ENCODE measurements around the gene TAF11L5. TPM values are rescaled to one million over a fixed set of nuclear protein-coding genes. Genes with fewer than 3 reads are reported as not detected.
"Not testable (repeated sequence)": the region's sequence is repeated elsewhere in the genome, so short reads cannot be mapped to it uniquely, and the experiment has no call there.

TAF11L5 gene
- total RNA-seq, 1 experiment from 2014 or later = not detected

GRCh38 chr5:17528369-17528768 is 3.3 kb downstream of the TAF11L5 start, which contains the start of gene TAF11L6:
TAF11L6 (plus strand) TSS chr5:17528669.
- H3K4me1 Mint-ChIP-seq (ENCODE audit: insufficient read depth, unreplicated experiment); intact Hi-C loops (cut with micrococcal nuclease); H3K36me3 Mint-ChIP-seq (ENCODE audit: insufficient read depth, unreplicated experiment); H3K4me3 Mint-ChIP-seq (ENCODE audit: unreplicated experiment); DNase-seq (ENCODE audit: unreplicated experiment); CTCF ChIA-PET; BruUV-seq (replicated peaks); H3K27ac Mint-ChIP-seq (ENCODE audit: low read depth, unreplicated experiment); H3K9me3 Mint-ChIP-seq (ENCODE audit: unreplicated experiment); POLR2A ChIA-PET; H3K27me3 Mint-ChIP-seq (ENCODE audit: insufficient read depth, unreplicated experiment): not testable (repeated sequence)

Other genes starting within 250 kb of the TAF11L5 start
- gene TAF11L2, start 27.0 kb upstream of the TAF11L5 start, total RNA-seq (2022) = not detected in 2 replicates
- not detected in 2 replicates for gene TAF11L3, start 6.9 kb upstream of the TAF11L5 start, total RNA-seq (2022)
- not detected in 2 replicates for gene TAF11L4, start 3.4 kb upstream of the TAF11L5 start, total RNA-seq (2022)
- gene TAF11L6, start 3.4 kb downstream of the TAF11L5 start, total RNA-seq (2022) = not detected in 2 replicates
- gene TAF11L7, start 60.5 kb downstream of the TAF11L5 start, total RNA-seq (2022) = not detected in 2 replicates
- gene TAF11L8, start 65.7 kb downstream of the TAF11L5 start, total RNA-seq (2022) = not detected in 2 replicates
- gene TAF11L9, start 69.2 kb downstream of the TAF11L5 start, total RNA-seq (2022) = not detected in 2 replicates
- not detected in 2 replicates for gene TAF11L10, start 72.6 kb downstream of the TAF11L5 start, total RNA-seq (2022)
- not detected in 2 replicates for gene TAF11L11, start 78.9 kb downstream of the TAF11L5 start, total RNA-seq (2022)
- gene TAF11L12, start 85.2 kb downstream of the TAF11L5 start, total RNA-seq (2022) = not detected in 2 replicates
- not detected in 2 replicates for gene TAF11L13, start 106.9 kb downstream of the TAF11L5 start, total RNA-seq (2022)
- not detected in 2 replicates for gene TAF11L14, start 109.2 kb downstream of the TAF11L5 start, total RNA-seq (2022)